Esophagus muscularis mucosa (tissue), 4 donors: ENCODE results near the gene MYO1F. TPM values are rescaled to one million over a fixed set of nuclear protein-coding genes. Genes with fewer than 3 reads are reported as not detected.
A peak's percentile ranks its signal among the peaks of the same experiment; 100 is the strongest.

Experiments
- DNase-seq: peaks from one replicate; pipeline ENCODE4 v3.0.0-alpha.2; 2017; ENCODE audit errors: extremely low spot score
- H3K27ac ChIP-seq, 4 donors: fragments of 200-600 bp; sonication (generic); replicated peaks in 1 of 4; 1 replicate in 3 of 4; 2 replicates in 1 of 4; pipeline ENCODE4 v1.5.1; 2016 to 2019; ENCODE audit warnings: mild to moderate bottlenecking in 1 of 4
- H3K27me3 ChIP-seq, 4 donors: fragments of 200-600 bp; sonication (generic); one replicate each; pipeline versions ENCODE4 v1.5.1 to v1.6.0; 2016 to 2019
- H3K36me3 ChIP-seq, 4 donors: fragments of 200-600 bp; sonication (generic); one replicate each; pipeline ENCODE4 v1.5.1; 2016 to 2019
- H3K4me1 ChIP-seq, 4 donors: fragments of 200-600 bp; sonication (generic); one replicate each; pipeline ENCODE4 v1.5.1; 2016 to 2019
- H3K4me3 ChIP-seq, 4 donors: fragments of 200-600 bp; sonication (generic); 1 replicate in 2 of 4; 2 replicates in 2 of 4; pipeline ENCODE4 v1.5.1; 2016 to 2019; ENCODE audit warnings: mild to moderate bottlenecking in 4 of 4, moderate library complexity in 1 of 4
- H3K9me3 ChIP-seq, 4 donors: fragments of 200-600 bp; sonication (generic); 1 replicate in 3 of 4; 2 replicates in 1 of 4; pipeline ENCODE4 v1.5.1; 2016 to 2019
- EP300 ChIP-seq: sonication (generic); formaldehyde crosslinking; IDR thresholded peaks from one replicate; pipeline ENCODE4 v1.6.1; 2017; ENCODE audit warnings: antibody characterized with exemption
- POLR2A ChIP-seq: fragments of 450-650 bp; IDR thresholded peaks from one replicate; pipeline ENCODE4 v1.6.1; 2017; ENCODE audit warnings: antibody characterized with exemption, moderate library complexity, mild to moderate bottlenecking, low read depth
- POLR2AphosphoS5 ChIP-seq, 2 donors: sonication (generic); formaldehyde crosslinking; IDR thresholded peaks; one replicate each; pipeline ENCODE4 v1.6.1; 2017; ENCODE audit warnings: antibody characterized with exemption in 2 of 2
- WGBS: methylation state at CpG from one replicate; pipeline ENCODE4 v1.1.5; 2018; 5-methylcytosine and 5-hydroxymethylcytosine counted together
- intact Hi-C: fragments of 100-400 bp; cut with DNase I; formaldehyde crosslinking; loops from one replicate; pipeline ENCODE4 v1.15.1; 2023
- total RNA-seq, 4 donors: library from RNA; depleted of rRNA; stranded (reverse); fragments of >200 nt; gene quantifications; one replicate each; pipeline versions ENCODE4 v1.1.0 to v1.2.1, GENCODE V29; 2016
- TF ChIP-seq, protein P1 (sequence below), 3 experiments: fragments of 200-600 bp in 2 of 3; fragments of 450-650 bp in 1 of 3; sonication (generic) in 2 of 3; IDR thresholded peaks; one replicate each; pipeline ENCODE4 v1.5.1; 2017 to 2019; ENCODE audit warnings: antibody characterized with exemption in 3 of 3, mild to moderate bottlenecking in 2 of 3, moderate library complexity in 1 of 3

Gene MYO1F
- total RNA-seq, 4 donors from 2014 or later: 7.2 to 21.2 (median 13.3) TPM

DNA sequence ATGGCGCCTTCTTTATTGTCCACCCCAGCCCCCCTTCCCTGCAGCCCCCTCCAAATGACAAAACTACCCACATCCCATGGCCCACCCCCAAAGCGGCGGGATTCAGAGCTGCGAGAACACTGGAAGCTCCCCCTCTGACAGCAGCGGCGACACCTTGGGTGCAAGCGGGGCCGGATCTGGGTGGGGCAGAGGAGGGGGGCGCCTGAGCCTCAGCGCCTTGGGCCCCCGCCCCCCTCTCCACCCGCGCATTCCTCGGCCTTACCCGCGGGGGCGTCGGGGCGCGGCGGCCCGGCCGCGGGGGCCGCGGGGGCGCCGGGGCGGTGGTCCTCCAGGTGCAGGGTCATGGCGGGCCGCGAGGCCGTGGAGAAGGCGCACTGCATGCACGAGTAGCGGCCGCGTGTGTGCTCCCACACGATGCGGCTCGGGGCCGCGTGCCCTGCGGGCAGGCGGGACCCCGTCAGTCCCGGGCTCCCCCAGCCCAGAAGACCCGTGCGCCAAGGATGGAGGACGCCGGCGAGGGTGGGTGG, 66.6 kb downstream of the MYO1F start:
- 86% methylated on average over 22 of the region's 52 CpGs for WGBS
- Histone ChIP-seq H3K36me3 (peaks cover 0 to 22% (median 16%) of the 10 kb centered on the region in 4 donors), H3K9me3 (no peaks in the 10 kb centered on the region), H3K4me1 (peaks cover 28 to 48% (median 44%) of the 10 kb centered on the region in 4 donors), H3K27me3 (no peaks in the 10 kb centered on the region), H3K4me3 (no peak overlapping the region), H3K27ac (no peak overlapping the region)
- TF ChIP-seq POLR2AphosphoS5 (IDR thresholded peaks at IDR 0.05): no peak
- no peak for TF ChIP-seq POLR2A
- no peak for TF ChIP-seq EP300
- TF ChIP-seq, protein P1, sequence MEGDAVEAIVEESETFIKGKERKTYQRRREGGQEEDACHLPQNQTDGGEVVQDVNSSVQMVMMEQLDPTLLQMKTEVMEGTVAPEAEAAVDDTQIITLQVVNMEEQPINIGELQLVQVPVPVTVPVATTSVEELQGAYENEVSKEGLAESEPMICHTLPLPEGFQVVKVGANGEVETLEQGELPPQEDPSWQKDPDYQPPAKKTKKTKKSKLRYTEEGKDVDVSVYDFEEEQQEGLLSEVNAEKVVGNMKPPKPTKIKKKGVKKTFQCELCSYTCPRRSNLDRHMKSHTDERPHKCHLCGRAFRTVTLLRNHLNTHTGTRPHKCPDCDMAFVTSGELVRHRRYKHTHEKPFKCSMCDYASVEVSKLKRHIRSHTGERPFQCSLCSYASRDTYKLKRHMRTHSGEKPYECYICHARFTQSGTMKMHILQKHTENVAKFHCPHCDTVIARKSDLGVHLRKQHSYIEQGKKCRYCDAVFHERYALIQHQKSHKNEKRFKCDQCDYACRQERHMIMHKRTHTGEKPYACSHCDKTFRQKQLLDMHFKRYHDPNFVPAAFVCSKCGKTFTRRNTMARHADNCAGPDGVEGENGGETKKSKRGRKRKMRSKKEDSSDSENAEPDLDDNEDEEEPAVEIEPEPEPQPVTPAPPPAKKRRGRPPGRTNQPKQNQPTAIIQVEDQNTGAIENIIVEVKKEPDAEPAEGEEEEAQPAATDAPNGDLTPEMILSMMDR (IDR thresholded peaks at IDR 0.05): no peak
- intact Hi-C loops: no loop called here
- DNase-seq: no peak

DNA sequence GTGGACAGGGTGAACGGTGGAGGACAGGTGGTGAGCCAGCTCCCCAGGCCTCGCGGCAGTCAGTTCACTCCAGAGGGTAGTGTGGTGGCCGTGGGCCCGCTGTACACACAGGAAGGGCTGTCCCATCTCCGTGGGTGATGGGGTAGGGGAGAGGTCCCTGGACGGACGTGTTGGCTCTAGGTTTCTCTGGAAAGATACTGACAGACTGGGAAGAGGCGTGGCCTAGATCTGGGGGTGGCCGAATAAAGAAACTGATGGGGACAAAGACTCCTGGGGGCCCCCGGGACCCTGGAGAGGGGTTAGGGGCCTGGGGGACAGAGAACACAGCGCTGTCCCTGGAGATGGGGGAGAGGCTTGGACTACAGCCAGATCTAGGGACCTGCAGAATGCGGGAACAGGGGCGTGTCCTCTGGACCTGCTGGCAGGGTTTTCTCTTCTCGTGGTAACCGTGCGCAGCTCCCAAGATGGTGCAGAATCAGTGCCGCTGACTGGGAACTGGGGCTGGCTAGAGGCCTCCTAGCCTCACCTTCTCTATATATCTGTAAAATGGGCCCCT, 70.8 kb downstream of the MYO1F start:
- peaks cover 11 to 22% (median 20%) of the 10 kb centered on the region in 4 donors for H3K4me1 ChIP-seq
- intact Hi-C loops: loop anchor here (2.0 to 5.0 kb wide), 3 partner anchors 59 to 152 kb away; partner anchors contain the start of gene MARCHF2
- H3K27ac ChIP-seq: peak overlapping the region; percentile 33 to 59 (median 52)
- WGBS: 28% methylated on average over 18 of the region's 18 CpGs
- H3K4me3 ChIP-seq: peak overlapping the region; percentile 63 to 70 (median 66)
- H3K9me3 ChIP-seq: no peaks in the 10 kb centered on the region
- no peaks in the 10 kb centered on the region for H3K27me3 ChIP-seq
- TF ChIP-seq POLR2AphosphoS5 (IDR thresholded peaks at IDR 0.05) (no peak), POLR2A (no peak), EP300 (no peak)
- TF ChIP-seq, protein P1 (IDR thresholded peaks at IDR 0.05): no peak
- DNase-seq: no peak
- peaks cover 0 to 20% (median 12%) of the 10 kb centered on the region in 4 donors for H3K36me3 ChIP-seq

DNA sequence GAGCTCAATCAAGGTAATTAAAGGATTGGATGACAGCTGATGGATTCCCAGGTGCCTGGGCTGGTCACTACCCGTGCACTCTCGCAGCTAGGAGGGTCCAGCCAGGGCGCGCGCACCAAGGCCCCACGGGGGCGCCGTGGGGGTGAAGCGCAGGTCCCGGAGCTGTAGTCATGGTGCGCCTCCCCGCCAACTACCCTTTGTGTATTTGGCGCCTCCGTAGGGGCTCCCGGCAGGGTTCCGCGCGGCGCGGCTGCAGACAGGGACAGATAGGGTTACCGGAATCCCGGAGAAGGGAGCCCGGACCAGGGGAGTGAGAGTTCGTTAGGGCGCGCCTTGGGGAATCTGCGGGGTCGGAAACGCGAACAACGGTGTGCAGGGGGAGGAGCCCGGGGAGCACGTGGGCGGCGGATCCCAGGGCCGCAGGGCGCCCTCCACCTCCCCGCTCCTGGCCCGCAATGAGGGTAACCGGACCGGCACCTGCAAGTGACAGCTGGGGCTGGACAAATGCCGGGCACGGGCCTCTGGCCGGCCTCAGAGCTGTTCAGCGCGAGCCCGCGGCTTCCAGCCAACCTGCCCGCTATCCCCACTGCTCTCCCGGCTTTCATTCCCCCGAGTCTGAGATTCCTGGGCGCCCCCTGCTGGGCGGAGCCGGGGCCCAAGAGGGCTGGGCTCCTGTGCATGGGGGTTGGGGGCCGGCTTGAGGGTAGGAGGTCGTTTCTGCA, 71.4 kb downstream of the MYO1F start:
- DNase-seq: no peak
- Histone ChIP-seq H3K9me3 (no peaks in the 10 kb centered on the region), H3K4me3 (peak overlapping the region; percentile 63 to 70 (median 66)), H3K4me1 (peaks cover 11 to 20% (median 17%) of the 10 kb centered on the region in 4 donors), H3K27me3 (no peaks in the 10 kb centered on the region), H3K36me3 (peaks cover 0 to 13% (median 6%) of the 10 kb centered on the region in 4 donors), H3K27ac (peak overlapping the region; percentile 33 to 59 (median 52))
- TF ChIP-seq, protein P1 (IDR thresholded peaks at IDR 0.05): peak; percentile 86 to 91 (median 90)
- TF ChIP-seq POLR2AphosphoS5 (IDR thresholded peaks at IDR 0.05): peak; percentile 40 to 70
- TF ChIP-seq POLR2A: no peak
- intact Hi-C loops: loop anchor here (2.0 to 5.0 kb wide), 3 partner anchors 59 to 151 kb away; partner anchors contain the start of gene MARCHF2
- WGBS: 0% methylated on average over 10 of the region's 56 CpGs

DNA sequence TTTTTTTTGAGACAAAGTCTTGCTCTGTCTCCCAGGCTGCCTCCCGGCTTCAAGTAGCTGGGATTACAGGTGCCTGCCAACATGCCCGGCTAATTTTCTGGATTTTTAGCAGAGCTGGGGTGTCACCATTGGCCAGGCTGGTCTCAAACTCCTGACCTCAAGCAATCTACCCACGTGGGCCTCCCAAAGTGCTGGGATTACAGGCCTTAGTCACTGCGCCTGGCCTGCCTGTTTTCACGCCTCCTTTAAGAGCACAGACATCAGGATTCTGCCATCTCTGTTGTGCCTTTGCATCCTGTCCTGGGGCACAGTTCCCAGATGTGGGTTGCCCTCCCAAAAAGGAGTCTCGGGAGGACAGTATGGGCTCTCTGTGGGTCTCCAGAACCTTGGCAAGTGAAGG, 72.3 kb downstream of the MYO1F start:
- H3K27ac ChIP-seq: no peak overlapping the region
- H3K9me3 ChIP-seq: no peaks in the 10 kb centered on the region
- no peak overlapping the region for H3K4me3 ChIP-seq
- intact Hi-C loops: loop anchor here (5.0 kb wide), 1 partner anchor 58 kb away; no protein-coding TSS in a partner anchor
- peaks cover 0 to 6% (median 2%) of the 10 kb centered on the region in 4 donors for H3K36me3 ChIP-seq
- WGBS: 75% methylated on average over 6 of the region's 6 CpGs
- DNase-seq: no peak
- H3K27me3 ChIP-seq: no peaks in the 10 kb centered on the region
- TF ChIP-seq POLR2A (no peak), EP300 (no peak), POLR2AphosphoS5 (IDR thresholded peaks at IDR 0.05) (no peak)
- TF ChIP-seq, protein P1 (IDR thresholded peaks at IDR 0.05): no peak
- peaks cover 11 to 20% (median 17%) of the 10 kb centered on the region in 4 donors for H3K4me1 ChIP-seq
